PC-3 (cell line): ENCODE results near the gene USF1. TPM values are rescaled to one million over a fixed set of nuclear protein-coding genes. Genes with fewer than 3 reads are reported as not detected.

Experiments
- ATAC-seq: fragments of 200-7000 bp; cut with Tn5 transposase; 2 replicates; pipeline ENCODE4 v1.9.1; 2020; ENCODE audit warnings: mild to moderate bottlenecking, moderate library complexity
- BruUV-seq: library from RNA; stranded (reverse); fragments of 400-500 nt; replicated peaks from 2 replicates; lab custom pipeline; 2021; lab: Mats Ljungman, UMichigan
- CTCF ChIA-PET: fragments of 300-600 bp; sonication (Branson Sonifier 250); formaldehyde crosslinking; loops from one replicate; lab custom pipeline; 2022; ENCODE audit warnings: antibody characterized with exemption; lab: Charles Lee
- POLR2A ChIA-PET: fragments of 300-600 bp; sonication (Branson Sonifier 250); formaldehyde crosslinking; loops from one replicate; lab custom pipeline; 2022; ENCODE audit warnings: antibody characterized with exemption; ENCODE audit not compliant: unreplicated experiment; lab: Charles Lee
- DNase-seq: peaks from one replicate; pipeline ENCODE4 v3.0.0-alpha.2; 2015
- H2AFZ ChIP-seq: fragments of 300-600 bp; sonication (generic); 2 replicates; pipeline ENCODE4 v1.6.0; 2016; ENCODE audit warnings: antibody characterized with exemption, low read length
- H3F3A ChIP-seq: fragments of 300-600 bp; sonication (generic); one replicate; pipeline ENCODE4 v1.6.0; 2017; ENCODE audit warnings: antibody characterized with exemption, low read length, control low read depth, mild to moderate bottlenecking; ENCODE audit not compliant: unreplicated experiment
- H3K27ac ChIP-seq: fragments of 300-600 bp; sonication (generic); 2 replicates; pipeline ENCODE4 v1.5.1; 2016; ENCODE audit warnings: mild to moderate bottlenecking, low read length
- H3K27me3 ChIP-seq: fragments of 300-600 bp; sonication (generic); 2 replicates; pipeline ENCODE4 v1.6.1; 2016; ENCODE audit warnings: low read length, mixed read lengths
- H3K36me3 ChIP-seq: fragments of 300-600 bp; sonication (generic); 2 replicates; pipeline ENCODE4 v1.6.1; 2016; ENCODE audit warnings: low read depth, mixed run types, low read length, mixed read lengths
- H3K4me1 ChIP-seq: fragments of 300-600 bp; sonication (generic); 2 replicates; pipeline ENCODE4 v1.5.1; 2016; ENCODE audit warnings: low read length; ENCODE audit not compliant: insufficient read depth
- H3K4me2 ChIP-seq: fragments of 300-600 bp; sonication (generic); 2 replicates; pipeline ENCODE4 v1.6.0; 2016; ENCODE audit warnings: low read length
- H3K4me3 ChIP-seq: fragments of 300-600 bp; sonication (generic); 2 replicates; pipeline ENCODE4 v1.5.1; 2016; ENCODE audit warnings: mild to moderate bottlenecking, low read length, mixed read lengths
- H3K79me2 ChIP-seq: fragments of 300-600 bp; sonication (generic); 2 replicates; pipeline ENCODE4 v1.6.1; 2017; ENCODE audit warnings: low read length, mixed read lengths
- H3K9ac ChIP-seq: fragments of 300-600 bp; sonication (generic); 2 replicates; pipeline ENCODE4 v1.6.0; 2016; ENCODE audit warnings: mild to moderate bottlenecking, low read length
- H3K9me2 ChIP-seq: fragments of 300-600 bp; sonication (generic); replicated peaks from 2 replicates; pipeline ENCODE4 v1.6.1; 2016; ENCODE audit warnings: mixed run types, low read length, mixed read lengths
- H3K9me3 ChIP-seq: fragments of 300-600 bp; sonication (generic); 2 replicates; pipeline ENCODE4 v1.6.1; 2016; ENCODE audit warnings: low read length, mixed read lengths
- H4K20me1 ChIP-seq: fragments of 300-600 bp; sonication (generic); 2 replicates; pipeline ENCODE4 v1.6.1; 2016; ENCODE audit warnings: low read length, mixed read lengths
- CTCF ChIP-seq: fragments of 300-600 bp; sonication (generic); conservative IDR thresholded peaks from 2 replicates; pipeline ENCODE4 v1.5.1; 2017; ENCODE audit warnings: antibody characterized with exemption, low read depth, mild to moderate bottlenecking, low read length
- EZH2 ChIP-seq: fragments of 300-600 bp; sonication (generic); IDR thresholded peaks from one replicate; pipeline ENCODE4 v1.6.1; 2017; ENCODE audit warnings: antibody characterized with exemption, mild to moderate bottlenecking, low read length; ENCODE audit not compliant: unreplicated experiment
- EZH2phosphoT487 ChIP-seq: fragments of 300-600 bp; sonication (generic); IDR thresholded peaks from 2 replicates; pipeline ENCODE4 v1.6.1; 2018; ENCODE audit warnings: mild to moderate bottlenecking, antibody characterized with exemption, low read length, borderline replicate concordance
- intact Hi-C: fragments of 100-400 bp; cut with micrococcal nuclease; formaldehyde crosslinking; loops from 2 replicates; pipeline ENCODE4 v1.9.0; 2023
- total RNA-seq: library from RNA; depleted of rRNA; stranded (reverse); fragments of >200 nt; gene quantifications from 2 replicates; pipeline ENCODE4 v1.2.3, GENCODE V29; 2014

Gene USF1
- total RNA-seq, 1 experiment from 2014 or later, result 113 TPM

- Histone ChIP-seq H2AFZ (no peak overlapping the region), H3K4me3 (no peak overlapping the region), H4K20me1 (no peaks in the 10 kb centered on the region), H3K9me2 (no peaks in the 10 kb centered on the region), H3K36me3 (no peaks in the 10 kb centered on the region), H3K27ac (no peak overlapping the region), H3F3A (no peaks in the 10 kb centered on the region), H3K4me2 (no peak overlapping the region), H3K9me3 (no peaks in the 10 kb centered on the region), H3K27me3 (no peaks in the 10 kb centered on the region), H3K79me2 (0 out of 2 replicates have a peak, but pooled peaks cover 6% of the 10 kb centered on the region), H3K4me1 (peaks cover 57% of the 10 kb centered on the region), H3K9ac (no peak overlapping the region)
- ChIA-PET POLR2A (interaction anchor here (0.6 kb wide), 1 partner anchor 60 kb away, joined by 3 read pairs; no protein-coding TSS in a partner anchor), CTCF (no interaction called here)
- ATAC-seq (no peak), DNase-seq (no peak)
- BruUV-seq, result no TSS peak
- intact Hi-C loops, result no loop called here
- TF ChIP-seq EZH2 (no peak), EZH2phosphoT487 (no peak), CTCF (no peak)
Measured at GRCh38 chr1:161081519-161081918, 35.7 kb upstream of the USF1 start.

- Histone ChIP-seq H3K27me3 (no peaks in the 10 kb centered on the region), H3K4me1 (peaks cover 50% of the 10 kb centered on the region), H3K4me2 (no peak overlapping the region), H3K4me3 (no peak overlapping the region), H3K9ac (no peak overlapping the region), H3K36me3 (no peaks in the 10 kb centered on the region), H4K20me1 (no peaks in the 10 kb centered on the region), H3K9me2 (no peaks in the 10 kb centered on the region), H3F3A (no peaks in the 10 kb centered on the region), H3K9me3 (no peaks in the 10 kb centered on the region), H2AFZ (no peak overlapping the region), H3K79me2 (no peaks in the 10 kb centered on the region), H3K27ac (no peak overlapping the region)
- no peak for ATAC-seq
- intact Hi-C loops, result no loop called here
- BruUV-seq, result no TSS peak
- CTCF ChIA-PET, result no interaction called here
- TF ChIP-seq EZH2 (no peak), CTCF (no peak), EZH2phosphoT487 (no peak)
- DNase-seq, result no peak
- POLR2A ChIA-PET, result interaction anchor here (0.6 kb wide), 1 partner anchor 59 kb away, joined by 3 read pairs; no protein-coding TSS in a partner anchor
Measured at GRCh38 chr1:161080441-161081405, 34.9 kb upstream of the USF1 start.
